Trophoblast cell (in vitro differentiated cells and primary cell): Measurements from ENCODE around the gene FOXE1.

ENCODE experiments used
- DNase-seq, 2 donors: peaks; one replicate each; pipeline ENCODE4 v3.0.0-alpha.2; 2016
- H2AFZ ChIP-seq: 2 replicates; pipeline ENCODE4 v1.6.1; 2013; ENCODE audit warnings: low read length, moderate library complexity, mild to moderate bottlenecking; ENCODE audit not compliant: insufficient read depth, poor library complexity
- H2AK5ac ChIP-seq: 2 replicates; pipeline ENCODE4 v1.6.1; 2013; ENCODE audit warnings: mild to moderate bottlenecking, low read length
- H2BK120ac ChIP-seq: 2 replicates; pipeline ENCODE4 v1.6.1; 2013; ENCODE audit warnings: low read length, mild to moderate bottlenecking, moderate library complexity; ENCODE audit not compliant: insufficient read depth, poor library complexity
- H2BK12ac ChIP-seq: 2 replicates; pipeline ENCODE4 v1.6.1; 2013; ENCODE audit warnings: mild to moderate bottlenecking, low read length, moderate library complexity
- H2BK5ac ChIP-seq: 2 replicates; pipeline ENCODE4 v1.6.1; 2013; ENCODE audit warnings: low read length, low read depth, moderate library complexity, mild to moderate bottlenecking; ENCODE audit not compliant: poor library complexity
- H3K14ac ChIP-seq: 2 replicates; pipeline ENCODE4 v1.6.1; 2013; ENCODE audit warnings: mild to moderate bottlenecking, low read length
- H3K18ac ChIP-seq: 2 replicates; pipeline ENCODE4 v1.6.1; 2013; ENCODE audit warnings: mild to moderate bottlenecking, low read length
- H3K23ac ChIP-seq: 2 replicates; pipeline ENCODE4 v1.6.1; 2013; ENCODE audit warnings: low read length
- H3K27ac ChIP-seq: 2 replicates; pipeline ENCODE4 v1.5.1; 2013; ENCODE audit warnings: low read depth, mild to moderate bottlenecking, inconsistent platforms, low read length, moderate library complexity
- H3K27me3 ChIP-seq: 2 replicates; pipeline ENCODE4 v1.6.1; 2013; ENCODE audit warnings: inconsistent platforms, mild to moderate bottlenecking, low read length, moderate library complexity; ENCODE audit not compliant: insufficient read depth
- H3K36me3 ChIP-seq, 2 experiments: 1 replicate in 1 of 2; 2 replicates in 1 of 2; pipeline ENCODE4 v1.6.1; 2013; ENCODE audit warnings: low read length in 2 of 2, mild to moderate bottlenecking in 2 of 2, moderate library complexity in 1 of 2; ENCODE audit not compliant: insufficient read depth in 2 of 2, control insufficient read depth in 1 of 2
- H3K4ac ChIP-seq: 2 replicates; pipeline ENCODE4 v1.6.1; 2013; ENCODE audit warnings: low read depth, mild to moderate bottlenecking, low read length, moderate library complexity
- H3K4me1 ChIP-seq, 2 experiments: 1 replicate in 1 of 2; 2 replicates in 1 of 2; pipeline ENCODE4 v1.6.1; 2013; ENCODE audit warnings: low read length in 2 of 2, mild to moderate bottlenecking in 2 of 2, moderate library complexity in 1 of 2; ENCODE audit not compliant: insufficient read depth in 2 of 2, control insufficient read depth in 1 of 2
- H3K4me2 ChIP-seq: 2 replicates; pipeline ENCODE4 v1.6.1; 2013; ENCODE audit warnings: inconsistent platforms, mild to moderate bottlenecking, low read length, moderate library complexity
- H3K4me3 ChIP-seq: 2 replicates; pipeline ENCODE4 v1.5.1; 2013; ENCODE audit warnings: mild to moderate bottlenecking, low read depth, low read length, inconsistent platforms
- H3K79me1 ChIP-seq: one replicate; pipeline ENCODE4 v1.6.1; 2013; ENCODE audit warnings: low read length
- H3K79me2 ChIP-seq: 2 replicates; pipeline ENCODE4 v1.6.1; 2013; ENCODE audit warnings: low read length, mild to moderate bottlenecking; ENCODE audit not compliant: control insufficient read depth, insufficient read depth, poor library complexity
- H3K9ac ChIP-seq: 2 replicates; pipeline ENCODE4 v1.6.1; 2013; ENCODE audit warnings: mild to moderate bottlenecking, low read length
- H3K9me3 ChIP-seq: 2 replicates; pipeline ENCODE4 v1.6.1; 2013; ENCODE audit warnings: low read depth, mild to moderate bottlenecking, control low read depth, inconsistent platforms, low read length; ENCODE audit not compliant: insufficient read depth
- H4K12ac ChIP-seq: 2 replicates; pipeline ENCODE4 v1.6.1; 2013; ENCODE audit warnings: low read depth, mild to moderate bottlenecking, low read length, moderate library complexity
- H4K8ac ChIP-seq: 2 replicates; pipeline ENCODE4 v1.6.1; 2013; ENCODE audit warnings: low read depth, mild to moderate bottlenecking, low read length, moderate library complexity
- H4K91ac ChIP-seq: one replicate; pipeline ENCODE4 v1.6.1; 2013; ENCODE audit warnings: low read depth, mild to moderate bottlenecking, low read length, moderate library complexity
- WGBS: extraction: QIAGEN DNeasy Blood & Tissue Kit; methylation state at CpG from one replicate; pipeline ENCODE4 v1.1.7; 2013; ENCODE audit warnings: missing lambda C conversion rate; ENCODE audit not compliant: insufficient read length, insufficient coverage; ENCODE audit errors: extremely low coverage; 5-methylcytosine and 5-hydroxymethylcytosine counted together

The FOXE1 gene

GRCh38 chr9:97857606-97858392 is 4.8 kb downstream of the FOXE1 start:
- DNase-seq = peak in 1 of 2 donors; percentile 28
- no peak overlapping the region for H3K4ac ChIP-seq
- H3K36me3 ChIP-seq = no peaks in the 10 kb centered on the region
- no peaks in the 10 kb centered on the region for H3K79me2 ChIP-seq
- H2AK5ac ChIP-seq = no peak overlapping the region
- no peak overlapping the region for H2BK120ac ChIP-seq
- H2BK12ac ChIP-seq = no peak overlapping the region
- H3K4me3 ChIP-seq = no peak overlapping the region
- H2BK5ac ChIP-seq = no peak overlapping the region
- H4K8ac ChIP-seq = no peak overlapping the region
- H3K9me3 ChIP-seq = peaks cover 21% of the 10 kb centered on the region
- no peaks in the 10 kb centered on the region for H3K79me1 ChIP-seq
- no CpG with 5 or more reads among the region's 54 CpGs for WGBS
- H3K27me3 ChIP-seq = peaks cover 60% of the 10 kb centered on the region
- no peak overlapping the region for H2AFZ ChIP-seq
- no peak overlapping the region for H4K91ac ChIP-seq
- H3K14ac ChIP-seq = no peak overlapping the region
- H3K9ac ChIP-seq = no peak overlapping the region
- no peak overlapping the region for H3K4me2 ChIP-seq
- no peak overlapping the region for H4K12ac ChIP-seq
- H3K4me1 ChIP-seq = peaks cover 8 to 12% of the 10 kb centered on the region in 2 experiments
- no peak overlapping the region for H3K27ac ChIP-seq
- no peak overlapping the region for H3K18ac ChIP-seq
- no peak overlapping the region for H3K23ac ChIP-seq

- Histone ChIP-seq H4K91ac (no peak overlapping the region), H2AFZ (no peak overlapping the region), H3K18ac (no peak overlapping the region), H3K9ac (no peak overlapping the region), H3K79me1 (no peaks in the 10 kb centered on the region), H4K8ac (no peak overlapping the region), H3K4me3 (no peak overlapping the region), H4K12ac (no peak overlapping the region), H2BK120ac (no peak overlapping the region), H3K9me3 (peaks cover 19% of the 10 kb centered on the region), H2AK5ac (no peak overlapping the region), H3K27ac (no peak overlapping the region), H3K36me3 (no peaks in the 10 kb centered on the region), H3K23ac (no peak overlapping the region), H2BK5ac (no peak overlapping the region), H3K4ac (no peak overlapping the region), H3K4me2 (no peak overlapping the region), H3K4me1 (peaks cover 4 to 8% of the 10 kb centered on the region in 2 experiments), H3K79me2 (no peaks in the 10 kb centered on the region), H2BK12ac (no peak overlapping the region), H3K27me3 (peaks cover 54% of the 10 kb centered on the region), H3K14ac (no peak overlapping the region)
- peak in 1 of 2 donors; percentile 13 for DNase-seq
- no CpG with 5 or more reads among the region's 6 CpGs for WGBS
These were observed 5.3 kb downstream of the FOXE1 start for GRCh38 chr9:97858393-97858713.

GRCh38 chr9:97858826-97859225 is 5.8 kb downstream of the FOXE1 start:
- H3K18ac ChIP-seq = no peak overlapping the region
- H2AFZ ChIP-seq = no peak overlapping the region
- H4K12ac ChIP-seq = no peak overlapping the region
- H3K14ac ChIP-seq = no peak overlapping the region
- H3K79me1 ChIP-seq = no peaks in the 10 kb centered on the region
- H3K4ac ChIP-seq = no peak overlapping the region
- no peak overlapping the region for H4K8ac ChIP-seq
- no peak overlapping the region for H4K91ac ChIP-seq
- no peak overlapping the region for H3K23ac ChIP-seq
- H2AK5ac ChIP-seq = no peak overlapping the region
- no peak overlapping the region for H2BK12ac ChIP-seq
- H3K4me2 ChIP-seq = no peak overlapping the region
- peaks cover 19% of the 10 kb centered on the region for H3K9me3 ChIP-seq
- H3K27me3 ChIP-seq = peaks cover 49% of the 10 kb centered on the region
- DNase-seq = no peak
- no peak overlapping the region for H3K27ac ChIP-seq
- no CpG with 5 or more reads among the region's 1 CpG for WGBS
- H3K4me1 ChIP-seq = peaks cover 0 to 3% of the 10 kb centered on the region in 2 experiments
- H3K4me3 ChIP-seq = no peak overlapping the region
- H2BK5ac ChIP-seq = no peak overlapping the region
- H3K79me2 ChIP-seq = no peaks in the 10 kb centered on the region
- no peak overlapping the region for H2BK120ac ChIP-seq
- no peak overlapping the region for H3K9ac ChIP-seq
- H3K36me3 ChIP-seq = no peaks in the 10 kb centered on the region

GRCh38 chr9:97859346-97859745 is 6.3 kb downstream of the FOXE1 start:
- Histone ChIP-seq H3K4me3 (no peak overlapping the region), H2BK120ac (no peak overlapping the region), H3K36me3 (no peaks in the 10 kb centered on the region), H3K27me3 (peaks cover 44% of the 10 kb centered on the region), H3K4me2 (no peak overlapping the region), H4K91ac (no peak overlapping the region), H3K18ac (no peak overlapping the region), H3K9ac (no peak overlapping the region), H3K79me2 (no peaks in the 10 kb centered on the region), H4K12ac (no peak overlapping the region), H3K9me3 (peaks cover 17% of the 10 kb centered on the region), H2BK12ac (no peak overlapping the region), H4K8ac (no peak overlapping the region), H3K79me1 (no peaks in the 10 kb centered on the region), H2AK5ac (no peak overlapping the region), H3K4me1 (no peaks in the 10 kb centered on the region), H2BK5ac (no peak overlapping the region), H3K4ac (no peak overlapping the region), H3K23ac (no peak overlapping the region), H3K27ac (no peak overlapping the region), H3K14ac (no peak overlapping the region), H2AFZ (no peak overlapping the region)
- DNase-seq = no peak
- no CpG with 5 or more reads among the region's 2 CpGs for WGBS
